GM18867 (cell line): ENCODE measurements around the gene PI4K2A.
"Not testable (repeated sequence)": the region's sequence is repeated elsewhere in the genome, so short reads cannot be mapped to it uniquely, and the experiment has no call there.

Source experiments
- ATAC-seq: cut with Tn5 transposase; IDR thresholded peaks from one replicate; pipeline ENCODE4 v1.9.1; 2021; ENCODE audit warnings: mild to moderate bottlenecking, moderate library complexity; ENCODE audit not compliant: unreplicated experiment

The PI4K2A gene

DNA sequence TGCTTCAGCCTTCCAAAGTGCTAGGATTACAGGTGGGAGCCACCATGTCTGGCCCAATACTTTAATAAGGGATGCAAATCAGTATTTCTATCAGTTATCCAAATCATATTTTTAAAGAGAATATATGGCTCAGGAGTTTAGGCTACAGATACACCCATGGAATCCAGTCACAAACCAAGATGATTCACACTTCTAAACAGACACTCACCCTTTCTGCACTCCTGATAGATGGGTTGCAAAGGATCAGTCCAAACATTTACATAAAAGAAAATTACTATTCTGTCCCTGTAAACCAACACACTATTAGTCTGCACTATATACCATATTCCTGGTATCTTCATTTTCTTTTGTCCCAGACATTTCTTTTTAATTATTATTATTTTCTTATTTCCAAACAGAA is 9.4 kb upstream of the PI4K2A start:
- ATAC-seq = no peak

DNA sequence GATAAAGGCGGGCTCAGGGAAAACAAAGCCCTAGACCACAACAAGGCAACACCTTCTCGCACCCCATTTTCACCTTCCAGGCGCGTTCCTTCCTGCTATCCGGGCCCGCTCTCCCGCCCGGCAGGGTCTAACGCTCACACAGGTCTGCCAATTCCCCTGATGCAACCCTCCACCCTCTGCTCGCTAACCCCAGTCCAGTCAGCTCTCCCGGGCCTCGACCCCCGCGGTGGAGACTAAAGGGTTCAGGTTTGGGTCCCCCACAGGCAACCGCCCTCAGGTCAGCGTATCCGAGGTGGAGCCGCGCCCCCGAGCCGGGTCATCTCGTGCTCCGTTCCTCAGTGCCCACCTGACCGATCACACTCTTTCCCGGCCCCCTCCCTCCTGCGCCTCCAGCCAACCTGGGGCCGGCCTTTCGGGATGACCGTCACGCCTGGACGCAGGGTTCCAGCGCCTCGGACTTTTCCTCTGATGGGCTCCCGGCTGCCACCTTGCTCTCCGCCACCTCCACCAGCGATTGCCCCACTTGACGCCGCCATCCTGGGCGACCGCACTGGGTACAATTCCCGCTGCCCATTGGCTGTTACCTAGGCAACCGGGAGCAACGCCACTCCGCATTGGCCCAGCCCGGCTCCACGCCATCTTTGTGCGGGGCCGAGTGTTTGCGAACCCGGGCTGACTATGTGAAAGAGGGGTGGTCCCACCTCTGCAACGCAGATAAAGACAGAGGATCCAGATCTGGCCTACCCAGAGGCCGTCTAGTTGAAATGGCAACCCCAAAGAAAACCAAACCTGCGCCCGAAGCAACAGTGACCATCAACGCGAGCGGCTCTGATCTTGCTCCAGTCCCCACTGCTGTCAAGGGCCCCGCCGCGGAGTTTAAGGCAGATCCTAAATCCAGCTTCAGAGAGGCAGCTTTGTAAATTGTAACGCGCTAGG is 7.3 kb upstream of the PI4K2A start, which contains the start of gene MORN4:
Gene MORN4 (minus strand): TSS at position 552 of the 936 bp plus-strand sequence. CDS start 13,847 bp downstream, outside the sequence.
- peak; percentile 99 for ATAC-seq

DNA sequence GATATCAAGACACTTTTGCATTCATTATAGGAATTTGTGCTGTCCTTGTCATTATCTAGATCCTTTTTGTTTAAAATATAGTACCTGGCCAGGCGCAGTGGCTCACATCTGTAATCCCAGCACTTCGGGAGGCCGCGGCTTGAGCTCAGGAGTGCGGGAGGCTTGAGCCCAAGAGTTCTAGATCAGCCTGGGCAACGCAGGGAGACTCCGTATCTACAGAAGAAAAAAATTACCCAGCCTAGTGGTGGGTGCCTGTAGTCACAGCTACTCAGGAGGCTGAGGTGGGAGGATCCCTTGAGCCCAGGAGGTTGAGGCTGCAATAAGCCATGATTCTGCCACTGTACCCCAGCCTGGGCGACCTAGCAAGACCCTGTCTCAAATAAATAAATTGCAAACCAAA is 6.5 kb upstream of the PI4K2A start:
- no peak for ATAC-seq

DNA sequence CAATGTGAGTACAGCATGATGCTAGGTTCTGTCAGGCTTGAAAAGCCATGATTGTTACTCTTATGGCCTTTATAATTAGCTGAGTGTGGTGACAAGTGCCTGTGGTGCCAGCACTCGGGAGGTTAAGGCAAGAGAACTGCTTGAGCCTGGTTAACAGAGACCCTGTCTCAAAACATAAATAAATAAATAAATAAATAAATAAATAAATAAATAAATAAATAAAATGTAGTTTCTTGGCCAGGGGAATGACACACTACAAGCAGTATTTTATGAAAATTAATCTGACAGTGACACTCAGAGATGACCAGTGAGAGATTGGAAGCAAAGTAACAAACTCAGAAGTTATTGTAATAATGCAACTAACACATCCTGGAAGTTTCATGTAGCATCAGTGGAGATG is 4.9 kb upstream of the PI4K2A start:
- ATAC-seq = no peak

DNA sequence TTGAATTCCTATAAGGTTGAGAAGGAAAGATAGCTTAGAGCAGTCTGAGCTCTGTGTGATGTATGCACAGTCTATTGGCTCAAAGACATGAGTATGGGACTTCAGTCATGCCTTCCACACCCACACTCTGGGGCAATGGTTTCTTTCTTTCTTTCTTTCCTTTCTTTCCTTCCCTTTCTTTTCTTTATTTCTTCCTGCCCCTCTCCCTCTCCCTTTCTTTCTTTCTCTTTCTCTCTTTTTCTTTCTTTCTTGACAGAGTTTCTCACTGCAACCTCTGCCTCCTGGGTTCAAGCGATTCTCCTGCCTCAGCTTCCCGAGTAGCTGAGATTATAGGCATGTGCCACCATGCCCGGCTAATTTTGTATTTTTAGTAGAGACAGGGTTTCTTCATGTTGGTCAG is 1.4 kb upstream of the PI4K2A start:
- not testable (repeated sequence) for ATAC-seq

DNA sequence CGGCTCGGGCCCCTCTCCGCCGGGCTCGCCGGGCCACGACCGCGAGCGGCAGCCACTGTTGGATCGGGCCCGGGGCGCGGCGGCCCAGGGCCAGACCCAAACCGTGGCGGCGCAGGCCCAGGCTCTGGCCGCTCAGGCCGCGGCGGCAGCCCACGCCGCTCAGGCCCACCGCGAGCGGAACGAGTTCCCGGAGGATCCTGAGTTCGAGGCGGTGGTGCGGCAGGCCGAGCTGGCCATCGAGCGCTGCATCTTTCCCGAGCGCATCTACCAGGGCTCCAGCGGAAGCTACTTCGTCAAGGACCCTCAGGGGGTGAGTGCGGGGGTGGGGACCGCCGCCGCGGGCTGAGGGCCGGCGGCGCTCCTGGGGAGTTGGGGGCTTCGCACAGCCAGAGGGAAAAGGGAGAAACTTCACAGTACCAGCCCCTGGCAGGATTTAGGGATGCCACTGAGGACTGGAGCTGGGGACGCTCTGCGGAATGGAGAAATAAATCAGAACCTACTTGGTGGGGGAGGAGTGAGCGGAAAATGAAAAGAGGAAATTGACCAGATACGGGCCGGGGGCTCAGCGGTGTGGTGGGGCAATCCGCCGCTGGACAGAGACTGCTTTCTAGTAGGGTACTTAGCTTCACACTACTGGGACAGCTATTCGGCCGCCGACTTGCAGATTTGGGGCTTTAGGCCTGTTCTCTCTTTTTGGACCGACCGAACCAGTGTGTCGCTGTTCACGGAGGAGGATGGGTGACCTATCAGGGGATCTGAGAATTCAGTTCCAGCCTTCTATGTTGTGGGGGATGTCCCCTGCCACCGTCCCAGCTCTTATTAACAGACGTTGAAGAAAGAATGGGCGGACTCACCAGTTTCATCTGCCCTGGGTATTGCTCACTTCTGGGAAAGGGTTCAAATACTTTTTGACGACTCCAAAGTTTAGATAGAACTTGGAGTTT is 669 bp downstream of the PI4K2A start:
- ATAC-seq = peak; percentile 26

DNA sequence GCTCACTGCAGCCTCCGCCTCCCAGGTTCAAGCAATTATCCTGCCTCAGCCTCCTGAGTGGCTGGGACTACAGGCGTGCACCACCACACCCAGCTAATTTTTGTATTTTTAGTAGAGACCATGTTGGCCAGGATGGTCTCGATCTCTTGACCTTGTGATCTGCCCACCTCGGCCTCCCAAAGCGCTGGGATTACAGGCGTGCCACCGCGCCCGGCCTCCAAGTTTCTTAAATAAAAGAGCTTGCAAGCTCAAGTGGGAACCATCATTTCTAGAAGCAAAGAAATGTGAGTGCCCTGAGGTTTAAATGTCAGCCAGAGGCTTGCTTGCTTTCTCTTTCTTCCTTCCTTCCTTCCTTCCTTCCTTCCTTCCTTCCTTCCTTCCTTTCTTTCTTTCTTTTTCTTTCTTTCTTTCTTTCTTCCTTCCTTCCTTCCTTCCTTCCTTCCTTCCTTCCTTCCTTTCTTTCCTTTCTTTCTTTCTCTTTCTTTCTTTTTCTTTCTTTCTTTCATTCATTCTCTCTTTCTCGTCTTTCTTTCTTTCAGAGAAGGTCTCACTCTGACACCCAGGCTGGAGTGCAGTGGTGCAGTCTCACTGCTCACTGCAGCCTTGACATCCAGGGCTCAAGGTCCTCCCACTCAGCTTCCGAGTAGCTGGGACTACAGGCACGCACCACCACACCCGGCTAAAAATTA is 2.1 kb downstream of the PI4K2A start:
- not testable (repeated sequence) for ATAC-seq

DNA sequence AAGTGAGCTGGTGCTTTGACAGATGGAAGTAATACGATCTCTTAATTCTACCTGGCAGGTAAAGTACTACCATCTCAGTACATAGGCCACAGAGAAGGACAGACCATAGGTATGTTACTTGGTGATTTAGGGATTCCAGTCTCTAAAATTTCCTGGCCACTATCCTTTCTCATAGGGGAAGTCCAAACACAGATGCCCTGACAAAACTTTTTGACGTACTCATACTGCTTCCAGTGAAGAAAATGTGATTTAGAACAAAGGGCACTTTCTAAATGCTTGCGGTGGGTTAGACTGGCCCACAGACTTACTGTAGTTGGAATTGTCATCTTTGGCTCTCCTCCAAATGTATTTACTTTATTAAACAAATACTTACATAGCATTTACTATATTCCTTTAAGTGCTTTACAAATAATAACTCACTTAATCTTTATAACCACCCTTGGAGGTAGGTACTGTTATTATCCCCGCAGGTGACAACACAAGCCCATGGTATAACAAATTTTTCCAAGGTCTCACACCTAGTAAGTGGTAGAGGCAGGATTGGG is 3.0 kb downstream of the PI4K2A start:
- no peak for ATAC-seq

DNA sequence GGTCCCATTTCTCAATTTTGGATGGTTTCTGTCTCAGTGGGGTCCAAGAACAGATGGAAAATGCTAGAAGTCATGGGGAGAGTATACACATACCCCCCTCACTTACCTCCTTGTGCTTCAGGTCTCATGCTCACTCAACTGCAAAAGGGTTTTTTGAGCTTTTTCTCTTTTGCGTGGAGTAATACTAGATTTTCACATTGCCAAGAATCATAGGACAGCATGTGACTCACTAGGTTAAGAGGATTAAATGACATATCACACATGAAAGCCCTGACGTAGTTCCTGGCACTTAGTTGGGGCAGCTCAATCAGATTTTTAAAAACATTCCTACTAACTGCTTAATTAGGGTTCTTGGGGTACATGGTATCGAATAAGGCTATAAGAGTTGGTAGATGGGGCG is 4.5 kb downstream of the PI4K2A start:
- ATAC-seq = no peak

DNA sequence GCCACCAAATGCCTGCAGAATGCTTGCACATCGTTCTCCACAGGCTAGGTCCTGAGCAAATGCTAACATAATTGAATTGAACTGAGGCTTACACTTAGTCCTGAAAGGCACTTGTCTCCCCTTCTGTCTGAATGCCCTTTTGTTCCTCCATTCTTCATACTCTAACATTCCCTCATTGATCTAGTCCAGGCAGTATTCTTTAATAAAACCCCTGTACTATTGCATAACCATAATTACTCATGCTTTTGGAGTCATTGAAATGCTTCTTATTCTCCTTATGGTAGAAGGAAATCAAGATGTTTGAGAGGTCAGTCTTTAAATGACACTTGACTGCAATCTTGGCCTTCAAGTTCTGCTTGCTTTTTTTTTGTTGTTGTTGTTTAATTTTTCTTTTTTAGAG is 7.1 kb downstream of the PI4K2A start:
- ATAC-seq = no peak

DNA sequence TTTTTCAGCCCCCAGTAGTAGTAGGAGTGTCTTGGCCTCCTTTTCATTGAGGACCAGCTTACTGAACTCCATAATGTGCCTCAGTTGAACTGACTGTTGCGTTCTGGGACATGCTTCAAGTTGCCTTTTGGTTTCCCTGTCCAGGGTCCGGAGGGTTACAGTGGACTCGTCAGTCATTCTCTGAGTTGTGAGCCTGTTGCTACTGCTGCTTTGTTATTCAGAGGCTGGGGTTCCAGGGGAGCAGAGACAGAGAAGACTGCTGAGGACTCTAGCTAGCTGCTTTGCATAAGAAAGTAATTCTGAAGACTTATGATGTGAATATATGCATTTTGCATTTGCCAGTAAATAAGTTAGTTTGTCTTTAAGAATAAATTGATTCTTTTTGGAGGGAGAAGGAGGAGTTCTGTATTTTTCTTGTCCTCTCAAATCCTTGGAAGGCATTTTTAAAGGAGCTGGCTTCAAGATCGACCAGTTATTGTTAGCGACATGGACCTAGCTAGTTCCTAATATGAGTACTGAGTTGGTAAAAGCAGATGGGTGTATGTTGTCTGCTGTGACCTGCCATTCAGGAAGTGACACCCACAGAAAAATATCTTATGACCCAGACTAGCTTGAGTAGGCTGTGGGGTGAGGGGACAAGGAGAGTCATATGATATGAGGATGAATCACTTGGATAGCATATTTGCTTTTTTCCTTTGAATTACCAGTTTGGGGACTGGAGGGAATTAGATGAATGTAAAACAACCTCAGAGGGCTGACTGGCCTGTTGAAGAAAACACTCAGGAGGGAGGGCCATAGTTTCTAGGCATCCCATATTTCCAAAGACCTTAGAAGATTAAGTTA is 8.3 kb downstream of the PI4K2A start:
- peak; percentile 94 for ATAC-seq

DNA sequence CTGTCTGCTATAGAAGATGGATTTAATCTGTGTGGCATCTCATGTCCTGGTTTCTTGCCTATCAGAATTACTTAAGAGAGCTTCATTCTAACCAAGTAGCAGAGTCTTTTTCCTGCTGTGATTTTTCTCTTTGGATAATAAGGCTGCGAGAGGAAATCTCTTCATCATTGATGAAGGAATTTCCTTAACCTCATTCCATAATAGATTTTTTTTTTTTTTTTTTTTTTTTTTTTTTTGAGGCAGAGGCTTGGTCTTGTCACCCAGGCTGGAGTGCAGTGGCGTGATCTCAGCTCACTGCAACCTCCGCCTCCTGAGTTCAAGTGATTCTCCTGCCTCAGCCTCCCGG is 8.9 kb downstream of the PI4K2A start:
- not testable (repeated sequence) for ATAC-seq

DNA sequence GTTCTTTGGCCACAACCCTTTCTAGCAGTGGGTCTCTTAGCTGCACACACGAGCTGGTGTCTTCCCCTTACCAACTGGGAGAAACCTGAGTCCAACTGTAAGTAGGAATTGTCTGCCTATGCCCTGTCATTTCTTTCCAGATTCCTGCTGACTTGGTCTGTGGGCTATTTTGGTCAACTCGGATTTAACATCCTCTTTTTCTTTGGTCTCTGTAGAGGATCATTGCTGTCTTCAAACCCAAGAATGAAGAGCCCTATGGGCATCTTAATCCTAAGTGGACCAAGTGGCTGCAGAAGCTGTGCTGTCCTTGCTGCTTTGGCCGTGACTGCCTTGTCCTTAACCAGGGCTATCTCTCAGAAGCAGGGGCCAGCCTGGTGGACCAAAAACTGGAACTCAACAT is 10.3 kb downstream of the PI4K2A start:
- no peak for ATAC-seq

DNA sequence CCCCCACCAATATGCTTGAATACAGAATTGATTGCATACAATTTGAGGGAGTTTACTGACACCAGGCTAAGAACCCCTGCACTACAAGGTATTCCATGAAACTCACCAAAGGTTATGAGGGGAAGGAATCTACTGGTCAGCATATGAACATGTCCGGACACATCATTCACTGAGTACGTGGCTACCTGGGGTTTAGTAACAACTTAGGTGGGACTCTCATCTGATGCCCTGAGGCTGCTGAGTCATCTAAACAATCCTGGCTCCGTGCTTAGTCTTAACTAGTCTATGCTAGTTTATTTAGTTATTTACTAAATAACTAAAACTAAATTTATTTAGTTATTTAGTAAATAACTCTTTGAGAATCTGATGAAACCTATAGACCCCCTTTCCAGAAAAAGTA is 11.3 kb downstream of the PI4K2A start:
- ATAC-seq = no peak

DNA sequence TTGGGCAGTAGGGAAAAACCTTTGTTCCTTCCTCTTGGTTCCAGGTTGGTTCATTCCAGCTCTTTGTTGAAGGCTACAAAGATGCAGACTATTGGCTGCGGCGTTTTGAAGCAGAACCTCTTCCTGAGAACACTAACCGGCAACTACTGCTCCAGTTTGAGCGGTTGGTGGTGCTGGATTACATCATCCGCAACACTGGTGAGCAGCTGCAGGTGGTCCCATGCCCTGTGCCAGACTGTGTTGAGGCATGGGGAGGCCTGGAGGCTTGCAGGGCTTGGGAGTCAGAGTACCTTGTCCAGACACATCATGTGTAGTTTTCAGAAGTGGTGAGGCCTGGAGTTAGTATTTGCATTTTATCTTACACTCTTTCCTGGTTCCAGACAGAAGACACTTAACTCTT is 16.3 kb downstream of the PI4K2A start:
- ATAC-seq = no peak

DNA sequence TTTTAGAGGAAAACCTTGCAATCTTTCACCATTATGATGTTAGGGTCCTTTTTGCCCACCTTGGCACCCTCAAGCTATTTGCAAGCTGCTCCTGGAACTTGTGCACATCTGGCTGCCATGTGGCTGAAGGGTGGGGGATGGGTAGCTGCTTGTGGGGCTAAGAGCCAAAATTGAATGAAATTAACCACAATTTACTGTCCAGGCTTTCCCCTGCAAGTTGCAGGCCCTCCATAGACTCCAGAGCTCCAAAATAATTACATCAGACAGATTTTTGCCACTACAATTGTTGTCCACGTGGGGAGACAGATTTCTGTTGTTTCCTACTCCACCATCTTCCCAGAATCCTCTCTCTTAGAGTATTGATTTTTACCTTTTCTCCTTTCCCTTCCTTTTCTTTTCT is 19.1 kb downstream of the PI4K2A start:
- no peak for ATAC-seq

DNA sequence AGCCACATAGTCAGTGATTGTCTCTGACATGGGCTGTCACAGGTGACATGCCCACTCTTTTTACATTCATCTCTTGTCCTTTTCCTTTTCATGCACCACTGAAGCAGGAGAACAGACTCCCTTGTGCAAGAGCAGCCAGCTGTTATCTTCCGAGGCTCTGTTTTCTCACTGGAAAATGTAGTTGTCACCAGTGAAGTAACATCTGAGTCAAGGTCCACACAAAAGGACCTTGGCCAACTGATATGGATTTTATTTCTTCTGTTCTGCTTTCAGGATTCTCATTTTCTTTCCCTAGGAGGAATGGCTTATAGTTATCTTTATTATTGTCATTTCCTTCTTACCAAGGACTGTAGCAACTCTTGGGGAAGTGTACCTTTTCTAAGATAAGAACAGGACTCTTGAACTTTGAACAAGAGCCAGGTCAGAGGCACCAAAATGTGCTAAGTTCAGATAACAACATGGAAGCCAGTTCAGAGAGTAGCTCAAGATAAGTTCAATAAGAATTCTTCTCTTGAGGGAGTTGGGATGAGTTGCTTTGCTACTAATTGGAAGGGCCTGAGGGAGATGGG is 23.9 kb downstream of the PI4K2A start:
- ATAC-seq = no peak

DNA sequence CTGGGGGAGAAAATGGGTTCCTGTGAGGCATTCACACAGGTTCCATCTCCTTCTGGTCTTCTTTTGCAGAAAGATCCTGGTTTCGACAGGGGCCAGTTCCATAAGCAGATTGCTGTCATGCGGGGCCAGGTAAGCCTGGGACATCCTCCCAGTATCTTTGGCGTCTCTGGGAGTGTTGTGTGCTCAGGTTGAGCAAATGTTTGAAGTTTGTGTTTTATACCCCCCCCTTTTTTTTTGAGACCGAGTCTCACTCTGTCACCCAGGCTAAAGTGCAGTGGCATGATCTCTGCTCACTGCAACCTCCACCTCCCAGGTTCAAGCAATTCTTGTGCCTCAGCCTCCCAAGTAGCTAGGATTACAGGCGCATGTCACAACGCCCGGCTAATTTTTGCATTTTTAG is 26.5 kb downstream of the PI4K2A start:
- ATAC-seq = no peak

DNA sequence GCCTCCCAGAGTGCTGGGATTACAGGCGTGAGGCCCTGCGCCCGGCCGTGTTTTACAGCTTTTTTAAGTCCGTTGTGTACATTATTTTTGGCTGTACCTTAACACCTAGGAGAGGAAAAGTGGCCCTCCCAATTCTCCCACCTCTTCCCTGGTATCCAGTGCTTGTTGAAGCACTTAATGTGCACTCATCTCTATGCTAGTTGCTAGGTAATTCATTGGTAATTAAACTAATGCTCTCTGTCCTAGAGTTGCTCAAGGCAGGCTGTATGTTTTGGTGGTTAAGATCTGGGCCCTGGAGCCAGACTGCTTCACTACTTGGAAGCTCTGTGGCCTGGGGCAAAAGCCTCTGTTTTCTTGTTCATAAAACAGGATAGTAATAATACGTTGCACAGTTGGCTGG is 27.0 kb downstream of the PI4K2A start:
- no peak for ATAC-seq

DNA sequence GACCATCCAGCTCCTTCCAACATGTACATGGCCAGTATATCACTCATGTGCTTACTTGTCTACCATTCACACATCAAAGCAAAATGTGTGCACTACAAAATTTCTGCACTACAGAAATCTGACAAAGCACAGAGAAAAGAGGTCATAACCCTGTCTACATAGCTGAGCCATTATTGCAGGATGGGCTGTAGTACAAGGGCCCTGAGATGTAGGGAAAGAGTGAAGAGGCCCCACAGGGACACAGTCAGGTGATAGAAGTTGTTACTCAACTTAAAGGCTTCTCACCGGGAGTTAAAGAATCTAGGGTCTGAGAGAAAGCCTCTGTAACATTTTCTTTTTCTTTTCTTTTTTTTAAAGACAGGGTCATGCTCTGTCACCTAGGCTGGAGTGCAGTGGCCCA is 29.1 kb downstream of the PI4K2A start:
- ATAC-seq = no peak
